SK-N-SH treated with all-trans-retinoic acid at 6 μM for 48 hours (cell line): ENCODE data around the gene ZNF554.

Source experiments
- ARNTL ChIP-seq: fragments of 450-650 bp; formaldehyde crosslinking; IDR thresholded peaks from 2 replicates; pipeline ENCODE4 v1.5.0; 2020; ENCODE audit warnings: low read depth, mild to moderate bottlenecking, moderate library complexity, borderline replicate concordance
- BACH2 ChIP-seq: fragments of 250-450 bp; sonication (Bioruptor Pico); IDR thresholded peaks from 2 replicates; pipeline ENCODE4 v1.9.0; 2021; ENCODE audit warnings: mild to moderate bottlenecking, borderline replicate concordance
- ISL1 ChIP-seq: fragments of 250-450 bp; sonication (Bioruptor Pico); IDR thresholded peaks from 2 replicates; pipeline ENCODE4 v2.1.2; 2022; ENCODE audit warnings: mild to moderate bottlenecking, moderate library complexity
- RARB ChIP-seq: fragments of 250-450 bp; sonication (Bioruptor Pico); IDR thresholded peaks from 2 replicates; pipeline ENCODE4 v1.8.0; 2021; ENCODE audit warnings: mild to moderate bottlenecking, moderate library complexity
- SNAI2 ChIP-seq: fragments of 250-450 bp; sonication (Bioruptor Pico); IDR thresholded peaks from 2 replicates; pipeline ENCODE4 v1.5.0; 2020; ENCODE audit warnings: mild to moderate bottlenecking, moderate library complexity
- TOX ChIP-seq: fragments of 250-450 bp; sonication (Bioruptor Pico); IDR thresholded peaks from 2 replicates; pipeline ENCODE4 v1.8.0; 2021; ENCODE audit warnings: mild to moderate bottlenecking, moderate library complexity, borderline replicate concordance
- ZC3H10 ChIP-seq: fragments of 250-450 bp; sonication (Bioruptor Pico); IDR thresholded peaks from 2 replicates; pipeline ENCODE4 v1.5.1; 2021; ENCODE audit warnings: mild to moderate bottlenecking, moderate library complexity
- ZFP3 ChIP-seq: fragments of 250-450 bp; sonication (Bioruptor Pico); IDR thresholded peaks from 2 replicates; pipeline ENCODE4 v1.5.0; 2020; ENCODE audit warnings: mild to moderate bottlenecking, moderate library complexity
- ZNF70 ChIP-seq: fragments of 450-650 bp; formaldehyde crosslinking; IDR thresholded peaks from 2 replicates; pipeline ENCODE4 v1.5.0; 2020; ENCODE audit warnings: mild to moderate bottlenecking, moderate library complexity
- ZNF8 ChIP-seq: fragments of 450-650 bp; formaldehyde crosslinking; IDR thresholded peaks from 2 replicates; pipeline ENCODE4 v1.5.0; 2020; ENCODE audit warnings: mild to moderate bottlenecking, moderate library complexity
- TF ChIP-seq, protein P1 (sequence below): fragments of 250-450 bp; sonication (Bioruptor Pico); IDR thresholded peaks from 2 replicates; pipeline ENCODE4 v1.5.1; 2021; ENCODE audit warnings: mild to moderate bottlenecking, moderate library complexity
- TF ChIP-seq, protein P2 (sequence below): fragments of 250-450 bp; sonication (Bioruptor Pico); IDR thresholded peaks from 2 replicates; pipeline ENCODE4 v1.8.0; 2020; ENCODE audit warnings: mild to moderate bottlenecking, moderate library complexity, borderline replicate concordance

DNA sequence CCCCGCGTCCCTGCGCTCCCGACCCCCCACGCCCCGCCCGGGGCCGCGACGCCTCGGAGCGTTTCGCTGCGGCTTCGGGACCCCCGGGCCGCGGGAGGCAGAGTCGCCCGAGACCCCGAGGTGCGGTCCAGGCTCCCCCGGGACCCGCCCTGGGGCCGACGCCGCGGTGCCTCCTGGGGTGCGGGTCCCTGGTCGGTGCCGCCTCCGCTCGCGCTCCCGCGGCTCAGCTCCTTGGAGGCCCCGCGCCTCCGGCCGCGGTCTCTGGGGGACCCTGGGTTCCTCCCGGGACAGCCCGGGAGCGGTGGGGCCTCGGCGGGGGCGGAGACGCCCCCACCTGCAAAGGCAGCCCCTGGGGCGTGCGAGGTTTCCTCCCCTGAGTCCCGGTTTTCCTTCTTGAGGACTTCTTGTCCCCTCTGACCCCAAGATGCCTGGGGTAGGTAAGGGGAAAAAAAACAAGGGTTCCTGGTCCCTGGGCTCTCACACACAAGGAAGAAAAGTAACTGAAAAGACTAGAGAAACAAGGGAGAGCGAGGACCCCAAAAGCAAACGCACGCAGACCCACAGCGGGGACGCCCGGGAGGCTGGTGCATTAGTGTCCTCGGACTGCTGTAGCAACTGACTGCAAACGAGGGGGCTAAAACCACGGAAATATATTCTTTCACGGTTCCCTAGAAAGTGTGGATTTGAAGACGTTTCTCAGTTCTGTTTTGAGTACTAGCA lies 22.3 kb downstream of the ZNF554 start:
- no peak for TF ChIP-seq TOX
- TF ChIP-seq ZNF8 (CRISPR knock-in tag), result no peak
- no peak for TF ChIP-seq BACH2 (CRISPR knock-in tag)
- no peak for TF ChIP-seq ZFP3 (CRISPR knock-in tag)
- TF ChIP-seq ZNF70 (CRISPR knock-in tag), result no peak
- TF ChIP-seq, protein P1, sequence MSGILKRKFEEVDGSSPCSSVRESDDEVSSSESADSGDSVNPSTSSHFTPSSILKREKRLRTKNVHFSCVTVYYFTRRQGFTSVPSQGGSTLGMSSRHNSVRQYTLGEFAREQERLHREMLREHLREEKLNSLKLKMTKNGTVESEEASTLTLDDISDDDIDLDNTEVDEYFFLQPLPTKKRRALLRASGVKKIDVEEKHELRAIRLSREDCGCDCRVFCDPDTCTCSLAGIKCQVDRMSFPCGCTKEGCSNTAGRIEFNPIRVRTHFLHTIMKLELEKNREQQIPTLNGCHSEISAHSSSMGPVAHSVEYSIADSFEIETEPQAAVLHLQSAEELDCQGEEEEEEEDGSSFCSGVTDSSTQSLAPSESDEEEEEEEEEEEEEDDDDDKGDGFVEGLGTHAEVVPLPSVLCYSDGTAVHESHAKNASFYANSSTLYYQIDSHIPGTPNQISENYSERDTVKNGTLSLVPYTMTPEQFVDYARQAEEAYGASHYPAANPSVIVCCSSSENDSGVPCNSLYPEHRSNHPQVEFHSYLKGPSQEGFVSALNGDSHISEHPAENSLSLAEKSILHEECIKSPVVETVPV (CRISPR knock-in tag), result no peak
- TF ChIP-seq ARNTL (CRISPR knock-in tag), result no peak
- TF ChIP-seq, protein P2, sequence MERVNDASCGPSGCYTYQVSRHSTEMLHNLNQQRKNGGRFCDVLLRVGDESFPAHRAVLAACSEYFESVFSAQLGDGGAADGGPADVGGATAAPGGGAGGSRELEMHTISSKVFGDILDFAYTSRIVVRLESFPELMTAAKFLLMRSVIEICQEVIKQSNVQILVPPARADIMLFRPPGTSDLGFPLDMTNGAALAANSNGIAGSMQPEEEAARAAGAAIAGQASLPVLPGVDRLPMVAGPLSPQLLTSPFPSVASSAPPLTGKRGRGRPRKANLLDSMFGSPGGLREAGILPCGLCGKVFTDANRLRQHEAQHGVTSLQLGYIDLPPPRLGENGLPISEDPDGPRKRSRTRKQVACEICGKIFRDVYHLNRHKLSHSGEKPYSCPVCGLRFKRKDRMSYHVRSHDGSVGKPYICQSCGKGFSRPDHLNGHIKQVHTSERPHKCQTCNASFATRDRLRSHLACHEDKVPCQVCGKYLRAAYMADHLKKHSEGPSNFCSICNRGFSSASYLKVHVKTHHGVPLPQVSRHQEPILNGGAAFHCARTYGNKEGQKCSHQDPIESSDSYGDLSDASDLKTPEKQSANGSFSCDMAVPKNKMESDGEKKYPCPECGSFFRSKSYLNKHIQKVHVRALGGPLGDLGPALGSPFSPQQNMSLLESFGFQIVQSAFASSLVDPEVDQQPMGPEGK (CRISPR knock-in tag), result no peak
- no peak for TF ChIP-seq ZC3H10 (CRISPR knock-in tag)
- no peak for TF ChIP-seq SNAI2 (CRISPR knock-in tag)
- no peak for TF ChIP-seq RARB (CRISPR knock-in tag)
- no peak for TF ChIP-seq ISL1 (CRISPR knock-in tag)
